Stimulated activated CD4-positive, alpha-beta T cell treated with anti-CD3 and anti-CD28 coated beads, Interleukin-2, amount 100 ng/mL, for 4 hours (primary cell): ENCODE results near the gene RASA4B.
"Not testable (repeated sequence)": the region's sequence is repeated elsewhere in the genome, so short reads cannot be mapped to it uniquely, and the experiment has no call there.

Experiments
- DNase-seq: peaks from one replicate; pipeline ENCODE4 v3.0.0-alpha.2; 2020; ENCODE audit warnings: low read depth

RASA4B gene

GRCh38 chr7:102517550-102518147, at the start of gene RASA4B:
RASA4B (minus strand) TSS chr7:102517777; CDS start chr7:102517710, 67 bp downstream.
- DNase-seq, result peak; percentile 13

- DNase-seq, result not testable (repeated sequence)
Measured at GRCh38 chr7:102550808-102551422, 33.3 kb upstream of the RASA4B start, which contains the start of gene SPDYE2. SPDYE2 (plus strand) TSS chr7:102551226; CDS start chr7:102553256, 2,030 bp downstream.

GRCh38 chr7:102546353-102546752, 28.8 kb upstream of the RASA4B start:
- not testable (repeated sequence) for DNase-seq

GRCh38 chr7:102545288-102545687, 27.7 kb upstream of the RASA4B start:
- not testable (repeated sequence) for DNase-seq

- DNase-seq, result not testable (repeated sequence)
Measured at GRCh38 chr7:102544372-102544771, 26.8 kb upstream of the RASA4B start.

- not testable (repeated sequence) for DNase-seq
Measured at GRCh38 chr7:102543596-102543995, 26.0 kb upstream of the RASA4B start, which contains the start of gene UPK3BL2. UPK3BL2 (minus strand) TSS chr7:102543696; CDS start chr7:102543636, 60 bp downstream.

GRCh38 chr7:102542771-102543170, 25.2 kb upstream of the RASA4B start:
- DNase-seq, result not testable (repeated sequence)

- not testable (repeated sequence) for DNase-seq
Measured at GRCh38 chr7:102542083-102542482, 24.5 kb upstream of the RASA4B start.

GRCh38 chr7:102540604-102541003, 23.0 kb upstream of the RASA4B start:
- not testable (repeated sequence) for DNase-seq

- not testable (repeated sequence) for DNase-seq
Measured at GRCh38 chr7:102535062-102535615, 17.6 kb upstream of the RASA4B start.

GRCh38 chr7:102532127-102532526, 14.6 kb upstream of the RASA4B start:
- not testable (repeated sequence) for DNase-seq

- not testable (repeated sequence) for DNase-seq
Measured at GRCh38 chr7:102531583-102531982, 14.0 kb upstream of the RASA4B start.

- DNase-seq, result not testable (repeated sequence)
Measured at GRCh38 chr7:102527822-102528793, 10.5 kb upstream of the RASA4B start.

GRCh38 chr7:102527182-102527581, 9.6 kb upstream of the RASA4B start:
- not testable (repeated sequence) for DNase-seq

GRCh38 chr7:102524803-102525202, 7.2 kb upstream of the RASA4B start:
- DNase-seq, result not testable (repeated sequence)

GRCh38 chr7:102520797-102521196, 3.2 kb upstream of the RASA4B start:
- not testable (repeated sequence) for DNase-seq

GRCh38 chr7:102516951-102517350, 626 bp downstream of the RASA4B start:
- not testable (repeated sequence) for DNase-seq

GRCh38 chr7:102515889-102516288, 1.7 kb downstream of the RASA4B start:
- not testable (repeated sequence) for DNase-seq

- not testable (repeated sequence) for DNase-seq
Measured at GRCh38 chr7:102514881-102515721, 2.5 kb downstream of the RASA4B start.

GRCh38 chr7:102512642-102513221, 4.8 kb downstream of the RASA4B start:
- DNase-seq, result not testable (repeated sequence)
